ENCODE results near the gene GPC6. TPM values are rescaled to one million over a fixed set of nuclear protein-coding genes. Genes with fewer than 3 reads are reported as not detected.

GPC6 gene
- total and polyA plus RNA-seq, 4 donors = 5.9 to 29.1 (median 18.2) TPM

DNA sequence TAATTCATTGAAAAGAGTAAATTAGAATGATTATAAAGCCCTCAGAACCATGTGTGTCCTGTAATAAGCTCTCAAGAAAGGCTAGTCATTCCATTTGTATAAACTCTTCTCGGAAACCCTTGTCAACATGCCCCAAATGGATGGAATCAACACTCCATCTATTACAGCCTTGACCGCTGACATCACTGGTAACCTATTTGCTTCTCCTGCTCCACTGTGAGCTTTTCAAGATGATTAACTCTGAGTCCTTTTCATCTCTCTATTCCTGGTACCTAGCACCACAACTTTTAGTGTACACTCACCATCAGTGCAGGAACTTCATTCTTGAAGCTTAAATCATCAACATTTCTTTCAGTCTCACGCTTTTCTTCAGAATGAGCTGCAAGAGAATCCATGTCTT is 640.9 kb downstream of the GPC6 start:
- DNase-seq (ENCODE audit: low spot score) = no peak
- 95% methylated on average over 3 of the region's 3 CpGs for WGBS
- Histone ChIP-seq H3K9me3 (ENCODE audit: control insufficient read depth in 4 of 4, low read length in 3 of 4) (no peaks in the 10 kb centered on the region), H3K4me1 (ENCODE audit: control insufficient read depth in 4 of 4, insufficient read depth in 4 of 4, low read length in 3 of 4) (no peaks in the 10 kb centered on the region), H3K27me3 (ENCODE audit: control insufficient read depth in 4 of 4, insufficient read depth in 4 of 4, low read length in 3 of 4) (no peaks in the 10 kb centered on the region), H3K9ac (ENCODE audit: low read depth in 1 of 2, low read length in 2 of 2) (no peak overlapping the region), H3K36me3 (ENCODE audit: control insufficient read depth in 4 of 4, insufficient read depth in 3 of 4, low read depth in 1 of 4, low read length in 3 of 4) (no peaks in the 10 kb centered on the region), H3K4me3 (ENCODE audit: low read depth in 1 of 3, low read length in 3 of 3) (no peak overlapping the region), H3K27ac (ENCODE audit: low read depth in 1 of 2, low read length in 2 of 2) (no peak overlapping the region)
- no peak for TF ChIP-seq FOXA1 (IDR thresholded peaks at IDR 0.05)
- TF ChIP-seq YY1 (IDR thresholded peaks at IDR 0.05) = no peak
- TF ChIP-seq HNF4A (conservative IDR thresholded peaks at IDR 0.05) = no peak
- TF ChIP-seq FOXA2 (IDR thresholded peaks at IDR 0.05) = no peak
- TF ChIP-seq NR2F2 (IDR thresholded peaks at IDR 0.05) = no peak
- no peak for TF ChIP-seq EGR1 (IDR thresholded peaks at IDR 0.05; ENCODE audit: low read depth in 2 of 2)
- TF ChIP-seq JUND (IDR thresholded peaks at IDR 0.05) = no peak
- no peak for TF ChIP-seq HNF4G (IDR thresholded peaks at IDR 0.05)
- TF ChIP-seq REST (IDR thresholded peaks at IDR 0.05) = no peak
- no peak for TF ChIP-seq MAX (IDR thresholded peaks at IDR 0.05)
- no peak for TF ChIP-seq SP1 (IDR thresholded peaks at IDR 0.05)
- TF ChIP-seq ATF3 (IDR thresholded peaks at IDR 0.05) = no peak
- TF ChIP-seq, protein P1, sequence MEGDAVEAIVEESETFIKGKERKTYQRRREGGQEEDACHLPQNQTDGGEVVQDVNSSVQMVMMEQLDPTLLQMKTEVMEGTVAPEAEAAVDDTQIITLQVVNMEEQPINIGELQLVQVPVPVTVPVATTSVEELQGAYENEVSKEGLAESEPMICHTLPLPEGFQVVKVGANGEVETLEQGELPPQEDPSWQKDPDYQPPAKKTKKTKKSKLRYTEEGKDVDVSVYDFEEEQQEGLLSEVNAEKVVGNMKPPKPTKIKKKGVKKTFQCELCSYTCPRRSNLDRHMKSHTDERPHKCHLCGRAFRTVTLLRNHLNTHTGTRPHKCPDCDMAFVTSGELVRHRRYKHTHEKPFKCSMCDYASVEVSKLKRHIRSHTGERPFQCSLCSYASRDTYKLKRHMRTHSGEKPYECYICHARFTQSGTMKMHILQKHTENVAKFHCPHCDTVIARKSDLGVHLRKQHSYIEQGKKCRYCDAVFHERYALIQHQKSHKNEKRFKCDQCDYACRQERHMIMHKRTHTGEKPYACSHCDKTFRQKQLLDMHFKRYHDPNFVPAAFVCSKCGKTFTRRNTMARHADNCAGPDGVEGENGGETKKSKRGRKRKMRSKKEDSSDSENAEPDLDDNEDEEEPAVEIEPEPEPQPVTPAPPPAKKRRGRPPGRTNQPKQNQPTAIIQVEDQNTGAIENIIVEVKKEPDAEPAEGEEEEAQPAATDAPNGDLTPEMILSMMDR (IDR thresholded peaks at IDR 0.05; ENCODE audit: low read depth, low read length, missing input control) = no peak
- TF ChIP-seq GABPA (IDR thresholded peaks at IDR 0.05 in 1 of 2, conservative IDR thresholded peaks at IDR 0.05 in 1 of 2) = no peak
- TF ChIP-seq RXRA (IDR thresholded peaks at IDR 0.05) = no peak
- TF ChIP-seq ZBTB33 (IDR thresholded peaks at IDR 0.05) = no peak
- TF ChIP-seq TAF1 (conservative IDR thresholded peaks at IDR 0.05) = no peak

DNA sequence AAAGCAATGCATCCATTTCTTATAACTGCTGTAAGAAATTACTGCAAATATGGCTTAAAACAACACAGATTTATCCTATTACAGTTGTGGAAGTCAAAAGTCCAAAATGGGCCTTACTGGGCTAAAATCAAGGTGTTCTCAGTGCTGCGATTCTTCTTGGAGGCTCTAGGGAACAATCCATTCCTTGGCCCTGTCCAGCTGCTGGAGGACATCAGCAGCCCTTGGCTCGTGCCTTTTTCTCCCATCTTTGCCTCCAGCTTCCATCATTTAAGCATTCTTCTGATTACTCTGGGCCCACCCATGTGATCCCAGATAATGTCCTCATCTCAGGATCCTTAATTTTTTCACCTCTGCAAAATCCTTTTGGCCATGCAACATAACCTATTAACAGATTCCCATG is 645.8 kb downstream of the GPC6 start:
- Histone ChIP-seq H3K4me3 (ENCODE audit: low read depth in 1 of 3, low read length in 3 of 3) (no peak overlapping the region), H3K4me1 (ENCODE audit: control insufficient read depth in 4 of 4, insufficient read depth in 4 of 4, low read length in 3 of 4) (no peaks in the 10 kb centered on the region)
- no peak for DNase-seq (ENCODE audit: low spot score)

More for the DNA sequence above, 645.8 kb downstream of the GPC6 start:
- TF ChIP-seq REST (IDR thresholded peaks at IDR 0.05) (peak; percentile 41), ATF3 (IDR thresholded peaks at IDR 0.05) (no peak)
- Histone ChIP-seq H3K27ac (ENCODE audit: low read depth in 1 of 2, low read length in 2 of 2) (no peak overlapping the region), H3K9me3 (ENCODE audit: control insufficient read depth in 4 of 4, low read length in 3 of 4) (no peaks in the 10 kb centered on the region), H3K27me3 (ENCODE audit: control insufficient read depth in 4 of 4, insufficient read depth in 4 of 4, low read length in 3 of 4) (no peaks in the 10 kb centered on the region), H3K9ac (ENCODE audit: low read depth in 1 of 2, low read length in 2 of 2) (no peak overlapping the region), H3K36me3 (ENCODE audit: control insufficient read depth in 4 of 4, insufficient read depth in 3 of 4, low read depth in 1 of 4, low read length in 3 of 4) (no peaks in the 10 kb centered on the region)
- 77% methylated on average over 2 of the region's 2 CpGs for WGBS

Measured in liver (tissue), 9 donors.